K562 (cell line): ENCODE results near the gene DGAT2. TPM values are rescaled to one million over a fixed set of nuclear protein-coding genes. Genes with fewer than 3 reads are reported as not detected.

Source experiments
- ARID2 ChIP-seq: fragments of 450-650 bp; IDR thresholded peaks from 2 replicates; pipeline ENCODE4 v1.6.1; 2017; ENCODE audit warnings: antibody characterized with exemption, mild to moderate bottlenecking
- BMI1 ChIP-seq: fragments of 150-350 bp; IDR thresholded peaks from 2 replicates; pipeline ENCODE4 v1.6.1; 2014; ENCODE audit warnings: low read length
- CHD2 ChIP-seq: IDR thresholded peaks from 2 replicates; pipeline ENCODE4 v1.6.1; 2011; ENCODE audit warnings: low read depth, low read length
- CREB3L1 ChIP-seq: fragments of 450-650 bp; IDR thresholded peaks from 2 replicates; pipeline ENCODE4 v1.6.1; 2014; ENCODE audit warnings: low read depth, mild to moderate bottlenecking, moderate library complexity, borderline replicate concordance
- FOXK1 ChIP-seq: sonication (generic); formaldehyde crosslinking; IDR thresholded peaks from 2 replicates; pipeline ENCODE4 v1.8.0; 2022; ENCODE audit warnings: missing genetic modification reagents, mild to moderate bottlenecking, borderline replicate concordance
- GABPA ChIP-seq: fragments of 200-800 bp; sonication (Bioruptor generic); conservative IDR thresholded peaks from 2 replicates; pipeline ENCODE4 v1.6.1; 2016; ENCODE audit warnings: low read depth, missing genetic modification characterization, missing compliant biosample characterization
- MAX ChIP-seq: sonication (generic); formaldehyde crosslinking; IDR thresholded peaks from 2 replicates; pipeline ENCODE4 v1.9.0; 2022; ENCODE audit warnings: mild to moderate bottlenecking, missing genetic modification reagents
- MXD1 ChIP-seq: fragments of 250-450 bp; sonication (Bioruptor Pico); IDR thresholded peaks from 2 replicates; pipeline ENCODE4 v1.8.0; 2021; ENCODE audit warnings: borderline replicate concordance, mild to moderate bottlenecking, moderate library complexity; ENCODE audit not compliant: poor library complexity, severe bottlenecking
- MYBL2 ChIP-seq, 2 experiments: fragments of 450-650 bp in 1 of 2; sonication (generic) in 1 of 2; formaldehyde crosslinking in 1 of 2; IDR thresholded peaks; 2 replicates each; pipeline versions ENCODE4 v1.6.1 to v1.8.1; 2017 to 2022; ENCODE audit warnings: borderline replicate concordance in 1 of 2, inconsistent platforms in 1 of 2, low read depth in 1 of 2, mild to moderate bottlenecking in 1 of 2, missing genetic modification reagents in 1 of 2, moderate library complexity in 1 of 2
- NFRKB ChIP-seq: fragments of 450-650 bp; IDR thresholded peaks from 2 replicates; pipeline ENCODE4 v1.6.1; 2016; ENCODE audit warnings: low read depth
- NONO ChIP-seq, 2 experiments: fragments of 200-400 bp in 1 of 2; fragments of 450-650 bp in 1 of 2; formaldehyde crosslinking in 1 of 2; IDR thresholded peaks; 2 replicates each; pipeline ENCODE4 v1.6.1; 2017; ENCODE audit warnings: low read depth in 2 of 2, mild to moderate bottlenecking in 2 of 2, moderate library complexity in 2 of 2, low read length in 1 of 2
- NUFIP1 ChIP-seq: fragments of 450-650 bp; IDR thresholded peaks from 2 replicates; pipeline ENCODE4 v1.6.1; 2018; ENCODE audit not compliant: partially characterized antibody
- SAP30 ChIP-seq: fragments of 200-600 bp; sonication (generic); IDR thresholded peaks from 2 replicates; pipeline ENCODE4 v1.6.1; 2012; ENCODE audit warnings: borderline replicate concordance, low read depth, mild to moderate bottlenecking, moderate library complexity, low read length, control low read depth, inconsistent platforms; ENCODE audit not compliant: insufficient read depth, poor library complexity, severe bottlenecking
- TAF1 ChIP-seq: IDR thresholded peaks from 2 replicates; pipeline ENCODE4 v1.6.1; 2011; ENCODE audit warnings: mild to moderate bottlenecking, low read length, moderate library complexity; ENCODE audit not compliant: insufficient read depth, control insufficient read depth, severe bottlenecking; ENCODE audit errors: extremely low read depth
- TAL1 ChIP-seq: fragments of 450-650 bp; IDR thresholded peaks from 2 replicates; pipeline ENCODE4 v1.6.1; 2016; ENCODE audit warnings: mild to moderate bottlenecking
- ZFP36 ChIP-seq: fragments of 150-350 bp; IDR thresholded peaks from 2 replicates; pipeline ENCODE4 v1.6.1; 2018; ENCODE audit warnings: low read length, low read depth; ENCODE audit not compliant: partially characterized antibody
- ZNF644 ChIP-seq: fragments of 200-800 bp; sonication (Bioruptor generic); IDR thresholded peaks from 2 replicates; pipeline ENCODE4 v1.6.1; 2016; ENCODE audit warnings: low read depth, missing genetic modification characterization, missing compliant biosample characterization
- polyA plus RNA-seq, 8 experiments: library from polyadenylated mRNA; depleted of rRNA in 4 of 8; stranded (reverse) in 5 of 8; unstranded in 3 of 8; fragments of >200 nt; fragmentation: Nextera tagmentation in 2 of 8; fragmentation: Illumina TruSeq in 1 of 8; extraction: Ambion mirVana in 2 of 8; extraction: Trizol in 1 of 8; gene quantifications; 2 replicates each; pipeline versions ENCODE4 v1.2.1 to v1.2.3, GENCODE V29; 2011 to 2014; ENCODE audit warnings: inconsistent platforms in 1 of 8, missing spikeins in 1 of 8
- total RNA-seq, 7 experiments: library from RNA; depleted of rRNA in 6 of 7; stranded (reverse); fragments of >200 nt in 6 of 7; fragmentation: Illumina TruSeq in 2 of 7; extraction: Trizol in 2 of 7; gene quantifications; 2 replicates each; pipeline versions ENCODE4 v1.2.1 to v1.2.3, GENCODE V29; 2011 to 2021; ENCODE audit warnings: low replicate concordance in 1 of 7
- TF ChIP-seq, protein P1 (sequence below), 2 experiments: fragments of 200-800 bp in 1 of 2; sonication (Bioruptor generic) in 1 of 2; sonication (generic) in 1 of 2; formaldehyde crosslinking in 1 of 2; IDR thresholded peaks in 1 of 2; conservative IDR thresholded peaks in 1 of 2; 2 replicates each; pipeline versions ENCODE4 v1.5.0 to v1.6.1; 2016 to 2020; ENCODE audit warnings: missing compliant biosample characterization in 1 of 2, missing genetic modification characterization in 1 of 2, missing genetic modification reagents in 1 of 2
- TF ChIP-seq, protein P2 (sequence below): fragments of 250-450 bp; sonication (Bioruptor Pico); IDR thresholded peaks from 2 replicates; pipeline ENCODE4 v1.9.0; 2021; ENCODE audit warnings: mild to moderate bottlenecking, inconsistent platforms

DGAT2 gene
- total and polyA plus RNA-seq, 9 of the 15 experiments (the other 6 are each of a cell fraction or from before 2014, with no cell fraction given): 0.68 to 2.8 (median 1.8) TPM

- no peak for TF ChIP-seq ZNF644
- peak; percentile 71; the same call in 1 of the 2 replicates for TF ChIP-seq BMI1
- 0 out of 2 replicates have a peak, but pooled peaks have one; percentile 33 for TF ChIP-seq NFRKB
- TF ChIP-seq, protein P1, sequence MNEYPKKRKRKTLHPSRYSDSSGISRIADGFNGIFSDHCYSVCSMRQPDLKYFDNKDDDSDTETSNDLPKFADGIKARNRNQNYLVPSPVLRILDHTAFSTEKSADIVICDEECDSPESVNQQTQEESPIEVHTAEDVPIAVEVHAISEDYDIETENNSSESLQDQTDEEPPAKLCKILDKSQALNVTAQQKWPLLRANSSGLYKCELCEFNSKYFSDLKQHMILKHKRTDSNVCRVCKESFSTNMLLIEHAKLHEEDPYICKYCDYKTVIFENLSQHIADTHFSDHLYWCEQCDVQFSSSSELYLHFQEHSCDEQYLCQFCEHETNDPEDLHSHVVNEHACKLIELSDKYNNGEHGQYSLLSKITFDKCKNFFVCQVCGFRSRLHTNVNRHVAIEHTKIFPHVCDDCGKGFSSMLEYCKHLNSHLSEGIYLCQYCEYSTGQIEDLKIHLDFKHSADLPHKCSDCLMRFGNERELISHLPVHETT (CRISPR knock-in tag; conservative IDR thresholded peaks at IDR 0.05 in 1 of 2, IDR thresholded peaks at IDR 0.05 in 1 of 2): peak in 1 of 2 experiments; percentile 69; a peak in 2 of 4 replicates
- TF ChIP-seq MYBL2 (IDR thresholded peaks at IDR 0.05; ENCODE audit: low read depth): no peak
- TF ChIP-seq MYBL2 (CRISPR knock-in tag; IDR thresholded peaks at IDR 0.05; ENCODE audit: borderline replicate concordance): no peak
- TF ChIP-seq GABPA (tag): peak; percentile 92
- TF ChIP-seq SAP30: peak; percentile 21
- TF ChIP-seq FOXK1 (CRISPR knock-in tag): no peak
- peak; percentile 85 for TF ChIP-seq MAX (CRISPR knock-in tag)
- TF ChIP-seq NUFIP1: no peak
- no peak; the same call in 1 of the 2 replicates for TF ChIP-seq TAL1
- no peak for TF ChIP-seq ARID2
- TF ChIP-seq ZFP36: no peak
- peak; percentile 89 for TF ChIP-seq CHD2
- TF ChIP-seq CREB3L1: no peak; the same call in 1 of the 2 replicates
- TF ChIP-seq MXD1 (CRISPR knock-in tag): no peak
- TF ChIP-seq TAF1: peak; percentile 82
- TF ChIP-seq, protein P2, sequence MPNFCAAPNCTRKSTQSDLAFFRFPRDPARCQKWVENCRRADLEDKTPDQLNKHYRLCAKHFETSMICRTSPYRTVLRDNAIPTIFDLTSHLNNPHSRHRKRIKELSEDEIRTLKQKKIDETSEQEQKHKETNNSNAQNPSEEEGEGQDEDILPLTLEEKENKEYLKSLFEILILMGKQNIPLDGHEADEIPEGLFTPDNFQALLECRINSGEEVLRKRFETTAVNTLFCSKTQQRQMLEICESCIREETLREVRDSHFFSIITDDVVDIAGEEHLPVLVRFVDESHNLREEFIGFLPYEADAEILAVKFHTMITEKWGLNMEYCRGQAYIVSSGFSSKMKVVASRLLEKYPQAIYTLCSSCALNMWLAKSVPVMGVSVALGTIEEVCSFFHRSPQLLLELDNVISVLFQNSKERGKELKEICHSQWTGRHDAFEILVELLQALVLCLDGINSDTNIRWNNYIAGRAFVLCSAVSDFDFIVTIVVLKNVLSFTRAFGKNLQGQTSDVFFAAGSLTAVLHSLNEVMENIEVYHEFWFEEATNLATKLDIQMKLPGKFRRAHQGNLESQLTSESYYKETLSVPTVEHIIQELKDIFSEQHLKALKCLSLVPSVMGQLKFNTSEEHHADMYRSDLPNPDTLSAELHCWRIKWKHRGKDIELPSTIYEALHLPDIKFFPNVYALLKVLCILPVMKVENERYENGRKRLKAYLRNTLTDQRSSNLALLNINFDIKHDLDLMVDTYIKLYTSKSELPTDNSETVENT: peak; percentile 82; the same call in 1 of the 2 replicates
- TF ChIP-seq NONO (IDR thresholded peaks at IDR 0.05; ENCODE audit: low read depth in 2 of 2, low read length in 1 of 2): no peak; a peak in 1 of 4 replicates
These were observed 46.2 kb downstream of the DGAT2 start, which contains the start of gene UVRAG (continued) for GRCh38 chr11:75814677-75815344.
